Measurements from ENCODE around the gene B3GNT3.
A peak's percentile ranks its signal among the peaks of the same experiment; 100 is the strongest.

Gene B3GNT3

DNA sequence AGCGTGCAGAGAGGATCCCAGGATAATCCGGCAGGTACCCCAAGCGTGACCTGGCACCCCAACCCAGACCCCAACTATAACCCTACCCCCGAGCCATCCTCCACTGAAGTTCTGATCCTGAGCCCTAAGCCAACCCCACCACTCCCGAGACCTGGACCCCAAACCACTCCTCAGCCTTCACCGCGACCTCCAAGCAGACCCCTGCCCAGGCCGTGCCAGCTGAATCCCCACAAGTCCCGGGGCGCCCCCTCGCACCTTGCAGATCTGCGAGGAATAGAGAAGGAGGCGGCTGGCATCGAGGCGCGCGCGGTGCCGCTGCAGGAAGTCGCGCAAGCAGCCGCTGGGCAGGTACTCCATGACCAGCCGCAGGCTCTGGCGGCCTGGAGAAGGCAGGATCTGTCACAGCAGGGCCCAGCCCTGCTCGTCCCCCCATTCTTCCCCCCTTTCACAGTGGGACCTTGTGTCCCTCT is 36.5 kb downstream of the B3GNT3 start:
- H3K4me3 ChIP-seq (ENCODE audit: low read depth, low read length), result peak overlapping the region; percentile 35

DNA sequence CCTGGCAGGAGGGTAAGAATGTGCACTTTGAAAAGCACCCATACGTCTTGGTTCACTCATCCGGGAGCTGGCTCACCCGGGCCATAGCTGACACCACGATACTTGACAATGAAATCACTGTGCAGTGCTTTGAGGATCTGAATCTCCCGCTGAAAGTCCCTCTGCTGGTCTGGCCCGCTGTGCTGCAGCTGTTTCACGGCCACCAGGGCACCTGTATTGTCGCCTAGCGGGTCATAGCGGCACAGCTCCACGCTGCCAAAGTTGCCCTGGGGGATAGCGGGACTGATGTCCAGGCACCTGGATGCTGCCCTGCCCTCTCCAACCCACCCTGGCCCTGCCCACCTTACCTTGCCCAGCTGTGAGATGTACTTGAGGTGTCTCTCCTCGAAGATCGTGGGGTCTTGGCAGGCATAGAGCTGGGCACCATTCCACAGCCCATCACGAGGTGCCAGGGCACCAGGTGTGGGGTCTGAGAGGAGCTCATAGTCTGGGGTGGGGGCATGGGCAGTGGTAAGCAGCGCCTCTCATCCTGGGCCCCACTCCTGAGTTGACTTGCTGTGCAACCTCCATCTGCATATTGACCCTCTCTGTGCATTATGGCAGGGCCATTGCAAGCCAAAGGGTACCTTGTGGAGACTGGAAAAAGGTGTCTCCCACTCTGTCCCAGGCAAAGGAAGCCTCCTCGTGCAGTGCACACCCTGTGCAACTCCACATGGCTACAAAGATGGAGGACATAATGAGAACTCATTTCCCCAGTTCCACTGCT is 37.7 kb downstream of the B3GNT3 start:
- no peak overlapping the region for H3K4me3 ChIP-seq (ENCODE audit: low read depth, low read length)

DNA sequence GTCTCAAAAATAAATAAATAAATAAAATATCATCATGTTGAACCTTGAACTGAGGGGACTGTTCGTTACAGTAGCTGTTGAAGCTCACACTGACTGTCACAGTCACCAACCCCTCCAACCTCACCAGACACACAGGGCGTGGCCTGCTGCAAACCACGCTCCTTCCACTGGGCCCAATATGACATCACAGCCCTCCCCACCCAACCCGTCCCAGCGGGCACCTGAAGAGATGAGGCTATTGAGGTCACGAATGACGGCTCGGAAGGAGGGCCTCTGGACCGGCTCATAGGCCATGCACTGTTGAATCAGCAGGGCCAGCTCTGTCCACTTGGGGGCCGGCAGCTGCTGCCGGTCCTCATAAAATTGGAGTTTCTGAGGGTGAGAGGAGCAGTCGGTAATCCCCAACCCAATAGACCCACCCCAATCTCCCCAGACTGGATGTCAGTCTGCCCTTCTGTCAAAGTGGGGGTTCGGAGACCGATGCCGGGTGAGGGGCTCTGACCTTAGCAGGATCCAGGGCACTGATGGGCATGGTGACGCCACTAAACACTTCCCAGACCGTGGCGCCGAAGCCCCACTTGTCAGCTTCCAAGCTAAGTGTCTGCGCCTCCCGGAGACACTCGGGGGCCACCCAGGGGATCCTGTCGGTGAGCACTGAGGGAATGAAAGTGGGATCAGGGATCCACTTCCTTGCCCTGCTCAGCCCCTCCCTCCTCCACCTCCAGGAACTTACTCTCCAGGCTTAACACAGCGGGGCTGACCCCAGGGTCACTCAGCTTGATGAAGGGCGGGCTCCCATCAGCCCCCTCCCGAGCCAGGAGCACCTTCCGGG is 39.6 kb downstream of the B3GNT3 start:
- no peak overlapping the region for H3K4me3 ChIP-seq (ENCODE audit: low read depth, low read length)

DNA sequence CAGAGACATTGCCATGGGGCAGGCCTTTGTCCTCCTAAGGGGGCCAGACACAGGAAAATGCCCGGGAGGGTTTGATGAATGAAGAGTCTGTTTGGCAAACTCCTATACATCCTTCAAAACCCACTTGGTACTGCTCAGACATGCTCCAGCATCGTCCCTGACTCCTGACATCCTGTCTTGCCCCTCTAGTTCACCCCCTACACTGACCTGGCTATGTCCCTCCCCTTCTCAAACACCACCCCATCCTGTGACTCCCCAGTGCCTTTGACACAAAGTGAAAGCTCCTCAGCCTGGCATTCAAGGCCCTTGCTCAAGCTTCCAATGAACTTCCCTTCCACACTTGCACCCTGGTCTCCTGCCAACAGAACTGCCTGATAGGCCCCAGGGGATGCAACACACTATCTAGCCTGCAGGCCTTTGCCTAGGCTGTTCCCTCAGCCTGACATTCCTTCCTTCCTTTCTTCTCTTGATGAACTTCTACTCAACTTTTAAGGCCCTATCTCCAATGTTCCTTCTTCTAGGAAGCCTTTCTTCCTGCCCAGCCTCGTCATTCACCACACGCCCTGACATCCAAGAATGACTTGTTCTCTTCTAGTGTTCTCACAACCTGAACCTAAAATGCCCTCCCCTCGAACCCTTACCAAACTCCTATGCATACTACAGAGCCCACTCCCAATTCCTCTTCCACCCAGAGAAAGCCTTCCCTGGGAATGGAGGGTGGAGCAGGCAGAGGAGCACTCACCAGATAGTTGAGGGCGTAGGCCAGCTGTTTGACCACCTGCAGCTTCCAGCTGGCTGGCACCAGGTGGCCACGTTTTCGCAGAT is 40.5 kb downstream of the B3GNT3 start:
- no peak overlapping the region for H3K4me3 ChIP-seq (ENCODE audit: low read depth, low read length)

- H3K4me3 ChIP-seq (ENCODE audit: low read depth, low read length), result no peak overlapping the region
These were observed 41.6 kb downstream of the B3GNT3 start for GRCh38 chr19:17836530-17836929.

DNA sequence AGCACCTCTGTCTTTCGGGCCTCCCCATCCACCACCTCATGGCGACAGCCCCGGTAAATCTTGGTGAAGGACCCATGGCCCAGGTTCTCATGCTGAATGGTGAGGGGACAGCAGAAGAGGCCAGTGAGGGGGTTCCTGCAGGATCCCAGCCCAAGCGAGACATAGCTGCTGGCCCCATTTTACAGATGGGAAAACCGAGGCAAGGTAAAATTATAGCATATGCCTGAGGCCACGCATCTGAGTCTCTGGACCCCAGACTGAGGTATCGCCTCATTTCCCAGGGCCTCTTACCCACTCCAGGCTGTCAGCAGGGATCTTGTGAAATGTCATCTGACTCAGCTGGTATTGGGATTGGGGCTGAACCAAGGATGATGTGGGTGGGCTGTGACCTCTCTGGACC is 43.0 kb downstream of the B3GNT3 start:
- H3K4me3 ChIP-seq (ENCODE audit: low read depth, low read length), result no peak overlapping the region

GRCh38 chr19:17840019-17840418 is 45.1 kb downstream of the B3GNT3 start:
- no peak overlapping the region for H3K4me3 ChIP-seq (ENCODE audit: low read depth, low read length)

GRCh38 chr19:17841371-17841809 is 46.5 kb downstream of the B3GNT3 start:
- peak overlapping the region; percentile 50 for H3K4me3 ChIP-seq (ENCODE audit: low read depth, low read length)

- peak overlapping the region; percentile 50 for H3K4me3 ChIP-seq (ENCODE audit: low read depth, low read length)
These were observed 47.1 kb downstream of the B3GNT3 start for GRCh38 chr19:17841810-17842662.

- H3K4me3 ChIP-seq (ENCODE audit: low read depth, low read length), result peak overlapping the region; percentile 42
These were observed 47.8 kb downstream of the B3GNT3 start for GRCh38 chr19:17842663-17843291.

DNA sequence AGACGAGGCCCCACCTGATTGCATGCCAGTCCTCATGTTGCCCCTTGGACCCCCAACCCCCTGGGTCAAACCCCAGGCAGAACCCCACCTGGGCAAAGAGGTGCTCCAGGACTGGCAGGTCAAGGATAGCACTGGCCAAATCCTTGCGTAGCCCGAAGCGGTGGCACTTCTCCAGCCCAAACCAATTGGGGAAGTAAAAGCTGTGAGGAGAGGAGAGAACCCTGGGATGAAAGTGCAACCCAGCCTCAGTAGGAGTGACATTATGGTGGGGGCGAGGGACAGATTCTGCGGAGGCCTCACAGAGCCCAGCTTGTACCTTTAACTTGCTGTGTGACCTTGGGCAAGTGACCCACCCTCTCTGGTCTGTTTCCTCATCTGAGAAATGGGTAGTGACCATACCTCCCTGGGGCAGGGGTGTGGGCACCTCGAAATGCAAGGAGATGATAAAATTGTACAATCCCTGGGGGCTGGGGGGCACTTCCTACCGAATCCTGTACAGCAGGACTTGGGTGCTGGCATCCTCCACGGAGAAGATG is 48.4 kb downstream of the B3GNT3 start:
- no peak overlapping the region for H3K4me3 ChIP-seq (ENCODE audit: low read depth, low read length)

GRCh38 chr19:17843908-17844490 is 49.1 kb downstream of the B3GNT3 start:
- H3K4me3 ChIP-seq (ENCODE audit: low read depth, low read length), result no peak overlapping the region

DNA sequence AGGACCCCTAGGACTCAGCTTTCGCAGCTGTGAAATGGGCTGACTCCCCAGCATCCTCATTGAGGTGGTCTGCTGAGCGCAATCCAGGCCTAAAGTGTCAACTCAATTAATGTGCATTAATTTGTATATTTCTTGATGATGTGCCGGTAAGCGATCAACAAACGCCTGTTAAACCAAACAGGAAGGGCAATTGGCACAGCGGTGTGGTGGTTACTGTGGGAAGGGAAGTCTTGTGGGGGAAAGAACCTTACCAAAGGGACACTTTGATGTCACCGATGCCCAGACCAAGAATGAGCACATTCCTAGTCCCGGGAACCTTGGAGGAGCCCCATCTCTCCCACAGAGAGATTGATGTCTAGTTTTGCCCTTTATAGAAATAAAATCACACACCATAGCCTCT is 51.2 kb downstream of the B3GNT3 start:
- no peak overlapping the region for H3K4me3 ChIP-seq (ENCODE audit: low read depth, low read length)

DNA sequence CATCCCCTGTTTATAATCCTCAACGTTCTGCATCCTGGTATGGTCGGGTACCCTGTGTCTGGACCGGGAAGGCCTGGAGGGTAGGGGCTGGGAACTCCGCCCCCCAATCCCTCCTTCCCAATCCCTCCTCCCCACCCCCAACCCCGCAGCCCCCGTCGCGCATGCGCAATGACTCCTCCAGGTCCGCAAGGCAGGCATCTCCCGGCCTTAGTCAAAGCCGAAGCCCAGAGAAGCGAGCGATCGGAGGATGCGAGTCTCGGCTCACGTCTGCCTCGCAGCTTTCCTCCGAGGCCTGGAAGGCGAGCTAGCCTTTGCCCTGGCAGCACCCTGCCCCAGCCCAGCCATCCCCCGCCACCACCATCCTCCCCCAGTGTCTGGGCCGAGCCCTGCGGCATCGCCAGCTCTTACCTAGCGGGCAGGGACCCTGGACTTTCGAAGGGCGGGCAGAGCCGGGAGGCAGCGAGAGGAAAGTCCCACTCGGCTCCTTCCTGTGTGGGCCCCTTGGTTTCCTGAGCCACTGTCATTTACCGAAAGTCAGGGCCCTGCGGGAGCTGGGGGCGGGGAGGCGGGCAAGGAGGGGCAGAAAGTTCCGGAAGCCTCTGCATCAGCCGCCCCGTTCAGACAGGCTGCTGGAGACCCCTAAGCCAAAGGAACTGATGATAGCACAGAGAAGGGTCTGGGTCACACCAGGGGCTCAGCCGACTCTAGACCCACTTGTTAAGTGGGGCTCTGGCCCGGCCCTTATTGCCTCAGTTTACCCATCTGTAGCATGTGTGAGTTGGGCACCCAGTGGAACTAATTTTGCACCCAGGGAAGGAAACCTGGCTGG is 52.8 kb downstream of the B3GNT3 start, which contains the start of gene JAK3:
Gene JAK3, minus strand, starts transcription at position 445 of the 829 bp plus-strand sequence. CDS start 3,565 bp downstream, outside the sequence.
- peak within 1 kb of the TSS; percentile 4 for H3K4me3 ChIP-seq (ENCODE audit: low read depth, low read length)

DNA sequence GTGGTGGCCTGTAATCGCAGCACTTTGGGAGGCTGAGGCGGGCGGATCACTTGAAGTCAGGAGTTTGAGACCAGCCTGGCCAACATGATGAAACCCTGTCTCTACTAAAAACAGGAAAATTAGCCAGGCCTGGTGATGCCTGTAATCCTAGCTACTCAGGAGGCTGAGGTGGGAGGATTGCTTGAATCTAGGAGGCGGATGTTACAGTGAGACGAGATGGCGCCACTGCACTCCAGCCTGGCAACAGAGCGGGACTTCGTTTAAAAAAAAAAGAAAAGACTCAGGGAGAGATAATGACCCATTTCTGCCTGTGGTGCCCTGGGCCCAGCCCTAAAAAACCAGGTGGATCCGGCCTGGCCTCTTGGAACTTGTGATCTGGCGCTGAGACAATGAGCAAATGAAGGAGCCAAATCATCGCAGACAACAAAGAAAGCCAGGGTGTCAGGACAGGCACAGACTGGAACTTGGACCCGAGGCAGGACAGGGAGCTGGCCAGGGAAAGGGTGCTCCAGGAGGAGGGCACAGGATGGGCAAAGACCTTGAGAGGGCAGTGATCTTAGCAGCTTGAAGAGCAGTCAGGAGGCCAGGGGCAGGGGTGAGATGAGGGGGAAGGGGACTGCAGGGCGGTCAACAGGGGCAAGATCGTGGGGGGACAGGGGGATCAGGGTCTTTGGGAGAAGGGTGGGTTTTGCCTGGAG is 53.8 kb downstream of the B3GNT3 start:
- no peak overlapping the region for H3K4me3 ChIP-seq (ENCODE audit: low read depth, low read length)

DNA sequence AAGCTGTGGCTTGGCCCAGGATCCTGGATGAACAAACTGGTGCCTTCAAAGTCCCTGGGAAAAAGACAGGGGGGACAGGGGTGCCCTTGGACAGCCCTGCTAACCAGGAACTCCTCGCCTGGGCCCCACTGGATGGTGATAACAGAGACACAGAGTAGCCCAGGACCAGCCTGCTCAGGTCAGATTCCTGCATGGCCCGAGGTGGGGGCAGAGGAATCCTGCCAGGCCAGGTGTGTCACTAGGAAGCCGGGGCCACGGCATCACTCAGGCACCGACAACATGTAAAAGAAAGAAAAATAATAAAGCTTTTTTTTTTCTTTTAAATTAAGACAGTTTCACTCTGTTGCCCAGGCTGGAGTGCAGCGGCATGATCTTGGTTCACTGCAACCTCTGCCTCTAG is 59.1 kb downstream of the B3GNT3 start:
- no peak overlapping the region for H3K4me3 ChIP-seq (ENCODE audit: low read depth, low read length)

Measured in iPS-11a (cell line).